NCI-H2227 (cell line): ENCODE measurements around the gene CPLX3.

Source experiments
- DNase-seq: peaks from one replicate; lab custom pipeline; 2025; ENCODE audit not compliant: unreplicated experiment; lab: John Stamatoyannopoulos, UW

Gene CPLX3

GRCh38 chr15:74788042-74788682, 38.3 kb upstream of the CPLX3 start:
- no peak for DNase-seq

DNA sequence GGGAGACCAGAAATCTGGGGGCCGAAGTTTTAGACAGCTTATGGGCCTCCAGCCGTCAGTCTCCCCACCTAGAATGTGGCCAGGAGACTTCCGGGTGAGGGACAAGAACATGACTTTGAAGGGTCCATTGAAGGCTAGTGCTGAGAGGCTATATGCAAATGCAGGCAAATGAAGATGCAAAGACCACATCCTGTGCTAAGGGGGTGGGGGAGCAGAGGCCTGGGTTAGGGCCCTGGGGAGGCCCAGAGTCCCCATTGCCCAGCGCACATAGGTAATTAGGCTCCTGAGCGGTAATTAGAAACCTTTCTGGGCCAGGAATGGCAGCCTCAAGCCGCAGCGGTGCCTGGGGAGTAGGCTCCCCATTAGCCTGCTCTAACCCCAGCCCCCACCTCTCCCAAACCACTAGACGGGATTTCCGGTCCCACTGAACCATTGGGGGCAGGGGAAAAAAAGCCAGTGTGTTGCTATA, 37.7 kb upstream of the CPLX3 start:
- DNase-seq = no peak

- no peak for DNase-seq
Measured at GRCh38 chr15:74789171-74789631, 37.2 kb upstream of the CPLX3 start.

GRCh38 chr15:74789741-74790079, 36.7 kb upstream of the CPLX3 start:
- no peak for DNase-seq

GRCh38 chr15:74790080-74790916, 36.1 kb upstream of the CPLX3 start:
- no peak for DNase-seq

DNA sequence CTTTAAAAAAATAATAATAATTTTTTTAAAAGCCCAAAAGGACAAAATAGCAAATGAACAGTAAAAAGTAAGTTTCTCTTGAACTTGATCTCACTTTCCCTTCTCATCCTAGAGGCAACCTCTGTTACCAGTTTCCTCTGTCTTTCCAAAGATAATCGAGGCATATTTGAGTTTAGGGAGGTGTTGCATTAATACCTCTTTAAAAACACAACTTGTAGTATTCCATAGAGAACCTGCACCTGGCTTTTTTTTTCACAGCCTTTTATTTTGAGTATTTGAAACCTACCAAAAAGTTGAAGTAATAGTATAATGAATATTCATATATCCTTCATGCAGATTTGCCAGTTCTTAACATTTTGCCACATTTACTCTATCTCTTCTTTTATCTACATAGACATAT, 35.4 kb upstream of the CPLX3 start:
- DNase-seq = no peak

DNA sequence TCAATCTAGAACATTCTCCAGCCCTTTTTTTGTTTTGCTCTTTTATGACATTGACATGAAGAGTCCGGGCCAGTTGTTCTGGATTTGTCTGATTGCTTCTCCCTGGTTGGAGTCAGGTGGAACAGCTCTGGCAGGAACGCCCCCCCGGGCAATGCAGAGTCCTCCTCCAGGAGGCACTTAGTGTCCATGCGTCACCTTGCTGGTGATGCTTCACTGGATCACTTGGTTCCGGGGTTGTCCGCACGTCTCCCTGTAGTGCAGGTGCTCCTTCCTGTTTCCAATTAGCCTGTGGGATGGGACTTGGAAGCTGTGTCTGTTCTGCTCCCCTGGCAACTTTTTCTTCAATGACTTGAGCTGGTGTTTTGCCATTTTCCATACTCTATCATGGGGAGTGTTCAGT, 34.8 kb upstream of the CPLX3 start:
- no peak for DNase-seq

DNA sequence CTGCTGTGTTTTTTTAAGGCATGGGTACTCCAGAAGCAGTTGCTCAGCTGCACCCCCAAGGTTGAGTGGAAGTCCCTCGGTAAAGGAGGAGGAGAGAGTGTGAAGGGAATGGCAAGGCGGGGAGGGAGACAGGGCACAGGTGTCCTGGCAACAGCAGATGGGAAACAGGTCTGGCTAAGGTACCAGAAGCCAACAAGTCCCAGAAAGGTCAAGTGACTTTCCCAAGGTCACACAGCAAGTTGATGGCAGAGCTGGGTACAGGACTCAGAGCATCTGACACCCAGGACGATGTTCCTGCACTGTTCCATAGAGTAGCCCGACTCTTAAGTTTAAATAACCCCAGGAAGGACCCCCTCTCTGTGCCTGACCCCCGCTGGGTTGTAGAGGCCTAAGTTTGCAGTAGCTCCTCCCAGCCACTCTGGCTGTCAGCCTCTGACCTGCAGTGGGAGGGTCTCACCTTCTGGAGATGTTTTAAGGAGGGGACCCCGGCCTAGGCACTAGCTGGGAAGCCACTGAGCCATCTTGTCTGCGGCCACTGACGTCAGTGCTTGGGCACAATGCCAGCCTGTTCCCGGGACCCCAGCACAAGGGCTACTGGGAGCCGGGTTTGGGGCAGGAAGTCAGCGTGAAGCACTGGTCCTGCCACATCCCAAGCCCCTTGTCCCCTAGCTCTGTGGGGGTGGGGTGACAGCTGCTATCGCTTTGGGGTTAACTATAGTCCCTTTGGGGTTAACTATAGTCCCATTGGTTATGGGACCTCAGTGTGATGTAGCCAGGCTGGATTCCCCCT, 34.0 kb upstream of the CPLX3 start:
- no peak for DNase-seq

DNA sequence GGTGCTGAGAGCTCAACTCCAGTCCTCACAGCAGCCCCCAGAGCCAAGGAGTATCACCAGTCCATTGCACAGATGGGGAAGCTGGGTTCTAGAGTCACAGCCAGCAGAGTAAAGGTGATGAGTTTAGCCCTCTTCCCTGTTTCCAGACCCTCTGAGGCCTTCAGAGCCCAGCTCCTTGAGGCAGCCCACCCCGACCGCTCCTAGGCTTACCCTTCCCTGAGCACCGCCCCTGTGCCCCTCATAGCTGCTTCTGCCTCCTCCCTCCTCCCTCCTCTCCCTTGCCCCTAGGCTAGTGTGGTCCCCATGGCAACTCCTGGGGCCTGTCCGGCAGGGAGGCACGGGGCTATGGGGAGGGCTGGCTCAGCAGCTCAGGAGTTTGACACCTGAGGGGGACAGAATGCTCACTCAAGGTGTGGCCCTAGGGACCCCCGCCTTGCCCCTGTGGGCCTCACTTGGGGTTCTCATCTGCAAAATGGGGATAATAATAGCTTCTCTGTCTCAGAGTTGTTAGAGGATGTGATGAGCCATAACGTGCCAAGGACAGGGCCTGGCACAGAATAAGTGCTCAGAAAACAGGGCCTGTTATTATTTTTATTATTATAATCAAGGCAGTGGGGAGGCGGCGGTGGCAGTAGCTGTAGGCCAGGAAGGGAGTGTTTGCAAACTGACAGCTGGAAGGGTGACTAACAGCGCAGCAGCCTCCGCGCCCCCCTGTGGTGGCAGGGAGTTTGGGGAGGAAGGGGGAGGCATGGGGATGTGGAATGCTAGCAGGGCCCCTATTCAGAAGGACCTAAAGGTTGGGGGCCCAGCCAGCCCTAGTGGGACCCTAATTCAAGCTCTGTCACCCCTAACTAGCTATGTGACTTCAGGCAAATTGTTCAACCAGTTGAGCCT, 33.0 kb upstream of the CPLX3 start:
- DNase-seq = no peak

DNA sequence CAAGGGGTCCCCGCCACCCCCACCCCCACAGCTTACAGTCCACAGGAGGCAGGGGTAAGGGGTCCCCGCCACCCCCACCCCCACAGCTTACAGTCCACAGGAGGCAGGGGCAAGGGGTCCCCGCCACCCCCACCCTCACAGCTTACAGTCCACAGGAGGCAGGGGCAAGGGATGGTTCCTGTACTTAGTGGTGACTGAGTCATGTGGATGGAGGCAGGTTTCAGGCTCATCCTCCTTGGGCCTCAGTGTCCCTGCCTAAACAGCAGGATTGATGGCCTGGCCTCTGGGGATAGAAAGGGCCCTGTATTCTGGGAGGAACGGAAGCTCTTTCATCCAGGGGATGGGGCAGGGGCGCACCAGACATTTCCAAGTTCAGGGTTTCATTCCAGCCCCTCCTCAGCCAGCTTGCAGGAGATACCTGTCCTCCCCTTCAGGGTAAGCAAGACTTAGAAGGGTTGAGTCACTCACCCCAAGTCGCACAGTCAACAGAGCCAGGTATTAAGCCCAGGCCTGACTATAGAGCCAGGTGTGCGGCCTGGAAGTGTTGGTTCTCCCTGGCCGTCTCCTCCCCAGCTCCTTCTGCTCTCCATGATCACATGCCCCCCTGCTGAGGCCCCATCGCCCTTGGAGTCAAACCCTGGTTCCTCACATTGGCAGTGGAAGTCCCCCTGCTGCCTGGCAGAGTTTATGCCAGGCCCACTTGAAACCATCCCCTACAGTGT, 32.0 kb upstream of the CPLX3 start:
- DNase-seq = no peak

- no peak for DNase-seq
Measured at GRCh38 chr15:74794970-74795349, 31.5 kb upstream of the CPLX3 start.

DNA sequence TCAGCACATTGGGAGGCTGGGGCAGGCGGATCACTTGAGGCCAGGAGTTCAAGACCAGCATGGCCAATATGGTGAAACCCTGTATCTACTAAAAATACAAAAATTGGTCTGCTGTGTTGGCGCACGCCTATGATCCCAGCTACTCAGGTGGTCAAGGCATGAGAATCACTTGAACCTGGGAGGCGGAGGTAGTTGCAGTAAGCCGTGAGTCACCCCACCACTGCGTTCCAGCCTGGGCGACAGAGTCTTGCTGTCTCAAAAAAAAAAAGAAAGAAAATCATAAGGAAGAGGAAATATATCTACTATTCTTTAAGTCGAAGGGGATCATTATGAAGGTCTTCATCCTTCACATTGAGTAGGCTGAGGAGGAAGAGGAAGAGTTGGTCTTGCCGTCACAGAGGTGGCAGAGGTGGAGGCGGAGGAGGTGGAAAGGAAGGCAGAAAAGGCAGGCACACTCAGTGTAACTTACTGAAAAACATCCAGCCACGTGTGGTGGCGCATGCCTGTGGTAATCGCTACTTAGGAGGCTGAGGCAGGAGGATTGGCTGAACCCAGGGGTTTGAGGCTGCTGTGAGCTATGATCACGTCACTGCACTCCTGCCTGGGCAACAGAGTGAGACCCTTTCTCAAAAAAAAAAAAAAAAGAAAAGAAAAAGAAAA, 30.3 kb upstream of the CPLX3 start:
- no peak for DNase-seq

- no peak for DNase-seq
Measured at GRCh38 chr15:74798388-74799254, 27.8 kb upstream of the CPLX3 start.

- no peak for DNase-seq
Measured at GRCh38 chr15:74799255-74799855, 27.1 kb upstream of the CPLX3 start.

GRCh38 chr15:74799856-74800558, 26.4 kb upstream of the CPLX3 start:
- peak; percentile 51 for DNase-seq

DNA sequence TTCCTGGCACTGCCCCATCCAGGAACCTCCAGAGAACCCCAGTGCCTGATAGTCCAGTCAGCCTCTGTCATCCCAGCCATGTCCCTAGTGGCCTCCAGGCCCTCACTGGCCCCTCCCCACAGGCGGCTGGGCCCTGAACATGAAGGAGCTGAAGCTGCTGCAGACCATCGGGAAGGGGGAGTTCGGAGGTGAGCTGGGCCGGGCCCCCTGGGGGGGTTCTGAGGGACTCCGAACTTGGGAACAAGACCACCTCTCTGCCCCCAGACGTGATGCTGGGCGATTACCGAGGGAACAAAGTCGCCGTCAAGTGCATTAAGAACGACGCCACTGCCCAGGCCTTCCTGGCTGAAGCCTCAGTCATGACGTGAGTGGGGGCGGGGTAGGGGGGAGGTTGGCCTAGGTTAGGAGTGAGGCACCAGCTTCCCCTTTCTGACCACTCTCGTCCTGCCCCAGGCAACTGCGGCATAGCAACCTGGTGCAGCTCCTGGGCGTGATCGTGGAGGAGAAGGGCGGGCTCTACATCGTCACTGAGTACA, 25.8 kb upstream of the CPLX3 start:
- no peak for DNase-seq

DNA sequence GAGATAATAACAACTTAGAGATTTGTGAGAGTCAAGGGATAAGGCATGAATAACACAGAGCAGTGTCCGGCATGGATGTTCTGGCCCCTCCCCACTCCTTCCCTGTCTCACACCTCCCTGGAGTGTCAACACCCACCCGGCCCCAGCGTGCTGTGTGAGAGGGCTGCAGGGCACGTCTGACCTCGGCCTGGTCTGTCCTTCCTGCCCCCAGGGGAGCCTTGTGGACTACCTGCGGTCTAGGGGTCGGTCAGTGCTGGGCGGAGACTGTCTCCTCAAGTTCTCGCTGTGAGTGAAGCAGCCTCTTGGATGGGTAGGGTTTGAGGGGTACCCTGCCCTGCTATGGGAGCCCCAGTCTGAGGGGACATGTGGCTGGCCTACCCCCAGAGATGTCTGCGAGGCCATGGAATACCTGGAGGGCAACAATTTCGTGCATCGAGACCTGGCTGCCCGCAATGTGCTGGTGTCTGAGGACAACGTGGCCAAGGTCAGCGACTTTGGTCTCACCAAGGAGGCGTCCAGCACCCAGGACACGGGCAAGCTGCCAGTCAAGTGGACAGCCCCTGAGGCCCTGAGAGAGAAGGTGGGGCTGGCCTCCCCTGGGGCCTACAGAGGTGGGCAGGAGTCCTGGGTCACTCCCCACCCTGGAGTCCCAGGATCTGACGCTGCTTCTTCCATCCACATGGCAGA, 25.0 kb upstream of the CPLX3 start:
- no peak for DNase-seq
